Measurements from ENCODE around the gene PIMREG.

Gene PIMREG

GRCh38 chr17:6443692-6444570 lies at the start of gene PIMREG:
PIMREG (plus strand) TSS chr17:6444455; CDS start chr17:6445111, 656 bp downstream.
- peak; percentile 40 for DNase-seq (ENCODE audit: low read depth)

- no peak for DNase-seq (ENCODE audit: low read depth)
Observed at GRCh38 chr17:6398955-6399354, 45.3 kb upstream of the PIMREG start.

GRCh38 chr17:6402258-6402657 lies 42.0 kb upstream of the PIMREG start:
- no peak for DNase-seq (ENCODE audit: low read depth)

GRCh38 chr17:6408276-6408675 lies 36.0 kb upstream of the PIMREG start:
- no peak for DNase-seq (ENCODE audit: low read depth)

GRCh38 chr17:6408735-6409134 lies 35.5 kb upstream of the PIMREG start:
- DNase-seq (ENCODE audit: low read depth) = no peak

- DNase-seq (ENCODE audit: low read depth) = no peak
Observed at GRCh38 chr17:6413065-6413464, 31.2 kb upstream of the PIMREG start.

- no peak for DNase-seq (ENCODE audit: low read depth)
Observed at GRCh38 chr17:6415616-6416015, 28.6 kb upstream of the PIMREG start.

GRCh38 chr17:6420173-6420641 lies 24.0 kb upstream of the PIMREG start:
- DNase-seq (ENCODE audit: low read depth) = no peak

- DNase-seq (ENCODE audit: low read depth) = no peak
Observed at GRCh38 chr17:6421700-6422604, 22.3 kb upstream of the PIMREG start.

- DNase-seq (ENCODE audit: low read depth) = no peak
Observed at GRCh38 chr17:6422654-6423241, 21.5 kb upstream of the PIMREG start.

GRCh38 chr17:6423931-6424330 lies 20.3 kb upstream of the PIMREG start:
- DNase-seq (ENCODE audit: low read depth) = no peak

GRCh38 chr17:6425407-6425806 lies 18.8 kb upstream of the PIMREG start:
- no peak for DNase-seq (ENCODE audit: low read depth)

- DNase-seq (ENCODE audit: low read depth) = no peak
Observed at GRCh38 chr17:6426356-6427101, 17.7 kb upstream of the PIMREG start.

GRCh38 chr17:6427279-6427781 lies 16.9 kb upstream of the PIMREG start:
- DNase-seq (ENCODE audit: low read depth) = no peak

- DNase-seq (ENCODE audit: low read depth) = no peak
Observed at GRCh38 chr17:6428207-6428965, 15.9 kb upstream of the PIMREG start.

- DNase-seq (ENCODE audit: low read depth) = no peak
Observed at GRCh38 chr17:6429266-6429665, 15.0 kb upstream of the PIMREG start.

GRCh38 chr17:6430769-6431168 lies 13.5 kb upstream of the PIMREG start:
- DNase-seq (ENCODE audit: low read depth) = no peak

GRCh38 chr17:6435051-6435450 lies 9.2 kb upstream of the PIMREG start, which contains the start of gene AIPL1:
AIPL1 (minus strand) TSS chr17:6435121; CDS start chr17:6435104, 17 bp downstream.
- DNase-seq (ENCODE audit: low read depth) = no peak

GRCh38 chr17:6435968-6436367 lies 8.3 kb upstream of the PIMREG start:
- no peak for DNase-seq (ENCODE audit: low read depth)

- DNase-seq (ENCODE audit: low read depth) = no peak
Observed at GRCh38 chr17:6437466-6437865, 6.8 kb upstream of the PIMREG start.

GRCh38 chr17:6437956-6438355 lies 6.3 kb upstream of the PIMREG start:
- no peak for DNase-seq (ENCODE audit: low read depth)

Data from GM04503 (cell line).